ENCODE data around the gene EPB41L3. TPM values are rescaled to one million over a fixed set of nuclear protein-coding genes. Genes with fewer than 3 reads are reported as not detected.

EPB41L3 gene
- 3.2 TPM for polyA plus RNA-seq (2013, experiment 1 of 2)
- 3.1 TPM for polyA plus RNA-seq (2013, experiment 2 of 2)

GRCh38 chr18:5543773-5544389 lies at the start of gene EPB41L3:
Gene EPB41L3, minus strand, starts transcription at chr18:5543997. Its CDS starts 54,814 bp downstream, at chr18:5489183.
- Histone ChIP-seq H3K4me3 (ENCODE audit: low read length in 2 of 2) (peak within 1 kb of the TSS; percentile 49 to 92), H2BK15ac (ENCODE audit: low read length) (peak within 1 kb of the TSS; percentile 58), H3K27me3 (ENCODE audit: control insufficient read depth in 3 of 3, insufficient read depth in 3 of 3, low read depth in 1 of 3, low read length in 3 of 3) (peaks cover 5 to 46% (median 32%) of the 10 kb centered on the region in 3 experiments), H3K4ac (ENCODE audit: low read length) (no peak within 1 kb of the TSS), H3K4me2 (ENCODE audit: insufficient read depth, low read length, poor library complexity, severe bottlenecking) (peak within 1 kb of the TSS; percentile 91), H2BK12ac (ENCODE audit: low read length) (no peak within 1 kb of the TSS), H2AFZ (ENCODE audit: low read length) (peak within 1 kb of the TSS; percentile 92), H3K9ac (ENCODE audit: low read depth, low read length, poor library complexity) (peak within 1 kb of the TSS; percentile 81), H2AK5ac (ENCODE audit: low read depth, low read length) (peak within 1 kb of the TSS; percentile 13), H3K27ac (replicated peaks; ENCODE audit: low read length) (no peak within 1 kb of the TSS), H4K8ac (ENCODE audit: low read depth, low read length) (peak within 1 kb of the TSS; percentile 3), H2BK120ac (ENCODE audit: low read depth, low read length) (no peak within 1 kb of the TSS), H3K18ac (ENCODE audit: low read length) (peak within 1 kb of the TSS; percentile 89), H3K14ac (ENCODE audit: low read length) (peak within 1 kb of the TSS; percentile 84), H3K36me3 (replicated peaks in 1 of 2; ENCODE audit: control insufficient read depth in 2 of 2, insufficient read depth in 2 of 2, low read length in 2 of 2) (no peaks in the 10 kb centered on the region), H2BK5ac (ENCODE audit: low read length) (peak within 1 kb of the TSS; percentile 13), H3K79me1 (ENCODE audit: low read depth, low read length) (no peaks in the 10 kb centered on the region), H3K9me3 (replicated peaks in 1 of 2; ENCODE audit: control insufficient read depth in 2 of 2, insufficient read depth in 1 of 2, low read depth in 1 of 2, low read length in 2 of 2) (no peaks in the 10 kb centered on the region), H3K4me1 (ENCODE audit: control insufficient read depth in 2 of 2, insufficient read depth in 1 of 2, low read depth in 1 of 2, low read length in 2 of 2) (no peaks in the 10 kb centered on the region), H4K91ac (ENCODE audit: low read depth, low read length, poor library complexity) (no peak within 1 kb of the TSS), H3K23ac (ENCODE audit: low read depth, low read length, poor library complexity) (peak within 1 kb of the TSS; percentile 55)
- DNase-seq (ENCODE audit: low spot score): no peak
- WGBS, 2 donors (ENCODE audit: extremely low coverage in 2 of 2, insufficient read length in 2 of 2, insufficient replicate concordance in 1 of 2): no CpG with 5 or more reads among the region's 57 CpGs

GRCh38 chr18:5588529-5588928 lies 44.7 kb upstream of the EPB41L3 start:
- peaks cover 0 to 2% of the 10 kb centered on the region in 2 donors for H3K9me3 ChIP-seq (replicated peaks in 1 of 2; ENCODE audit: control insufficient read depth in 2 of 2, insufficient read depth in 1 of 2, low read depth in 1 of 2, low read length in 2 of 2)
- H3K14ac ChIP-seq (ENCODE audit: low read length): no peak overlapping the region
- no peaks in the 10 kb centered on the region for H3K79me1 ChIP-seq (ENCODE audit: low read depth, low read length)
- H2BK5ac ChIP-seq (ENCODE audit: low read length): no peak overlapping the region
- no peak overlapping the region for H2BK120ac ChIP-seq (ENCODE audit: low read depth, low read length)
- no peaks in the 10 kb centered on the region for H3K27me3 ChIP-seq (ENCODE audit: control insufficient read depth in 3 of 3, insufficient read depth in 3 of 3, low read depth in 1 of 3, low read length in 3 of 3)
- no peak overlapping the region for H3K23ac ChIP-seq (ENCODE audit: low read depth, low read length, poor library complexity)
- H3K36me3 ChIP-seq (replicated peaks in 1 of 2; ENCODE audit: control insufficient read depth in 2 of 2, insufficient read depth in 2 of 2, low read length in 2 of 2): no peaks in the 10 kb centered on the region
- no peak overlapping the region for H3K4me2 ChIP-seq (ENCODE audit: insufficient read depth, low read length, poor library complexity, severe bottlenecking)
- H3K27ac ChIP-seq (replicated peaks; ENCODE audit: low read length): no peak overlapping the region
- H2AFZ ChIP-seq (ENCODE audit: low read length): no peak overlapping the region
- no peak for DNase-seq (ENCODE audit: low spot score)
- H4K91ac ChIP-seq (ENCODE audit: low read depth, low read length, poor library complexity): no peak overlapping the region
- no peak overlapping the region for H3K18ac ChIP-seq (ENCODE audit: low read length)
- H3K4me1 ChIP-seq (ENCODE audit: control insufficient read depth in 2 of 2, insufficient read depth in 1 of 2, low read depth in 1 of 2, low read length in 2 of 2): peaks cover 0 to 2% of the 10 kb centered on the region in 2 donors
- no peak overlapping the region for H3K9ac ChIP-seq (ENCODE audit: low read depth, low read length, poor library complexity)
- H3K4me3 ChIP-seq (ENCODE audit: low read length in 2 of 2): no peak overlapping the region
- no peak overlapping the region for H2BK12ac ChIP-seq (ENCODE audit: low read length)
- H2AK5ac ChIP-seq (ENCODE audit: low read depth, low read length): no peak overlapping the region
- no peak overlapping the region for H2BK15ac ChIP-seq (ENCODE audit: low read length)
- H3K4ac ChIP-seq (ENCODE audit: low read length): no peak overlapping the region
- no peak overlapping the region for H4K8ac ChIP-seq (ENCODE audit: low read depth, low read length)

- WGBS, 2 donors (ENCODE audit: extremely low coverage in 2 of 2, insufficient read length in 2 of 2, insufficient replicate concordance in 1 of 2): no CpG with 5 or more reads among the region's 3 CpGs
- no peak overlapping the region for H3K18ac ChIP-seq (ENCODE audit: low read length)
- no peak overlapping the region for H3K9ac ChIP-seq (ENCODE audit: low read depth, low read length, poor library complexity)
- no peak overlapping the region for H2BK120ac ChIP-seq (ENCODE audit: low read depth, low read length)
- H3K27me3 ChIP-seq (ENCODE audit: control insufficient read depth in 3 of 3, insufficient read depth in 3 of 3, low read depth in 1 of 3, low read length in 3 of 3): no peaks in the 10 kb centered on the region
- no peak overlapping the region for H2BK15ac ChIP-seq (ENCODE audit: low read length)
- no peak overlapping the region for H3K23ac ChIP-seq (ENCODE audit: low read depth, low read length, poor library complexity)
- H3K4me3 ChIP-seq (ENCODE audit: low read length in 2 of 2): no peak overlapping the region
- H4K8ac ChIP-seq (ENCODE audit: low read depth, low read length): no peak overlapping the region
- H3K9me3 ChIP-seq (replicated peaks in 1 of 2; ENCODE audit: control insufficient read depth in 2 of 2, insufficient read depth in 1 of 2, low read depth in 1 of 2, low read length in 2 of 2): no peaks in the 10 kb centered on the region
- H3K36me3 ChIP-seq (replicated peaks in 1 of 2; ENCODE audit: control insufficient read depth in 2 of 2, insufficient read depth in 2 of 2, low read length in 2 of 2): no peaks in the 10 kb centered on the region
- H2BK12ac ChIP-seq (ENCODE audit: low read length): no peak overlapping the region
- H2AK5ac ChIP-seq (ENCODE audit: low read depth, low read length): no peak overlapping the region
- no peak overlapping the region for H3K4ac ChIP-seq (ENCODE audit: low read length)
- no peak overlapping the region for H2AFZ ChIP-seq (ENCODE audit: low read length)
- H3K4me1 ChIP-seq (ENCODE audit: control insufficient read depth in 2 of 2, insufficient read depth in 1 of 2, low read depth in 1 of 2, low read length in 2 of 2): peaks cover 1 to 9% of the 10 kb centered on the region in 2 donors
- no peak overlapping the region for H3K27ac ChIP-seq (replicated peaks; ENCODE audit: low read length)
- DNase-seq (ENCODE audit: low spot score): no peak
- H3K4me2 ChIP-seq (ENCODE audit: insufficient read depth, low read length, poor library complexity, severe bottlenecking): no peak overlapping the region
- H4K91ac ChIP-seq (ENCODE audit: low read depth, low read length, poor library complexity): no peak overlapping the region
- no peak overlapping the region for H2BK5ac ChIP-seq (ENCODE audit: low read length)
- H3K79me1 ChIP-seq (ENCODE audit: low read depth, low read length): no peaks in the 10 kb centered on the region
- H3K14ac ChIP-seq (ENCODE audit: low read length): no peak overlapping the region
These were observed 41.9 kb upstream of the EPB41L3 start for GRCh38 chr18:5585653-5586052.

GRCh38 chr18:5584746-5585417 lies 41.1 kb upstream of the EPB41L3 start:
- Histone ChIP-seq H4K8ac (ENCODE audit: low read depth, low read length) (no peak overlapping the region), H3K18ac (ENCODE audit: low read length) (no peak overlapping the region), H3K36me3 (replicated peaks in 1 of 2; ENCODE audit: control insufficient read depth in 2 of 2, insufficient read depth in 2 of 2, low read length in 2 of 2) (no peaks in the 10 kb centered on the region), H3K9me3 (replicated peaks in 1 of 2; ENCODE audit: control insufficient read depth in 2 of 2, insufficient read depth in 1 of 2, low read depth in 1 of 2, low read length in 2 of 2) (no peaks in the 10 kb centered on the region), H2AK5ac (ENCODE audit: low read depth, low read length) (no peak overlapping the region), H2AFZ (ENCODE audit: low read length) (no peak overlapping the region), H3K4me1 (ENCODE audit: control insufficient read depth in 2 of 2, insufficient read depth in 1 of 2, low read depth in 1 of 2, low read length in 2 of 2) (peaks cover 1 to 9% of the 10 kb centered on the region in 2 donors), H4K91ac (ENCODE audit: low read depth, low read length, poor library complexity) (no peak overlapping the region), H3K4me2 (ENCODE audit: insufficient read depth, low read length, poor library complexity, severe bottlenecking) (no peak overlapping the region), H3K14ac (ENCODE audit: low read length) (no peak overlapping the region), H3K23ac (ENCODE audit: low read depth, low read length, poor library complexity) (no peak overlapping the region), H3K79me1 (ENCODE audit: low read depth, low read length) (no peaks in the 10 kb centered on the region), H3K9ac (ENCODE audit: low read depth, low read length, poor library complexity) (no peak overlapping the region), H3K27me3 (ENCODE audit: control insufficient read depth in 3 of 3, insufficient read depth in 3 of 3, low read depth in 1 of 3, low read length in 3 of 3) (no peaks in the 10 kb centered on the region), H2BK12ac (ENCODE audit: low read length) (no peak overlapping the region), H3K4ac (ENCODE audit: low read length) (no peak overlapping the region), H2BK15ac (ENCODE audit: low read length) (no peak overlapping the region), H2BK120ac (ENCODE audit: low read depth, low read length) (no peak overlapping the region), H2BK5ac (ENCODE audit: low read length) (no peak overlapping the region), H3K27ac (replicated peaks; ENCODE audit: low read length) (no peak overlapping the region), H3K4me3 (ENCODE audit: low read length in 2 of 2) (no peak overlapping the region)
- WGBS, 2 donors (ENCODE audit: extremely low coverage in 2 of 2, insufficient read length in 2 of 2, insufficient replicate concordance in 1 of 2): no CpG with 5 or more reads among the region's 7 CpGs
- DNase-seq (ENCODE audit: low spot score): no peak
